H1 (cell line): ENCODE data around the gene GABARAPL1. TPM values are rescaled to one million over a fixed set of nuclear protein-coding genes. Genes with fewer than 3 reads are reported as not detected.

ENCODE experiments used
- CTCF ChIA-PET: fragments of 300-600 bp; sonication (Branson Sonifier 250); formaldehyde crosslinking; loops from one replicate; lab custom pipeline; 2021; ENCODE audit not compliant: partially characterized antibody; lab: Charles Lee
- POLR2A ChIA-PET: fragments of 300-600 bp; sonication (Branson Sonifier 250); formaldehyde crosslinking; loops from one replicate; lab custom pipeline; 2021; ENCODE audit warnings: inconsistent platforms; ENCODE audit not compliant: partially characterized antibody; lab: Charles Lee
- DNase-seq, 2 experiments: peaks; one replicate each; pipeline versions ENCODE4 v3.0.0 to v3.0.0-alpha.2; 2010 to 2022; ENCODE audit warnings: low spot score in 2 of 2, low read depth in 1 of 2, mixed read lengths in 1 of 2
- FAIRE-seq: peaks from 2 replicates; lab custom pipeline; 2011; peaks lifted over from hg19 to GRCh38; lab: Jason Lieb, UNC
- H2AFZ ChIP-seq: 2 replicates; pipeline ENCODE4 v1.8.1; 2012; ENCODE audit warnings: low read length, inconsistent platforms
- H2AK5ac ChIP-seq: 2 replicates; pipeline ENCODE4 v1.6.1; 2013; ENCODE audit warnings: low read depth, low read length
- H2BK120ac ChIP-seq: replicated peaks from 2 replicates; pipeline ENCODE3; 2013; ENCODE audit warnings: low read depth, low read length, inconsistent platforms
- H2BK12ac ChIP-seq: 2 replicates; pipeline ENCODE4 v1.6.1; 2013; ENCODE audit warnings: low read depth, low read length
- H2BK15ac ChIP-seq: 2 replicates; pipeline ENCODE4 v1.6.1; 2013; ENCODE audit warnings: low read length
- H2BK20ac ChIP-seq: 2 replicates; pipeline ENCODE4 v1.6.1; 2013; ENCODE audit warnings: low read length
- H2BK5ac ChIP-seq: 2 replicates; pipeline ENCODE4 v1.6.1; 2013; ENCODE audit warnings: low read depth, low read length
- H3K14ac ChIP-seq: 2 replicates; pipeline ENCODE4 v1.6.1; 2013; ENCODE audit warnings: inconsistent platforms; ENCODE audit not compliant: insufficient read length
- H3K18ac ChIP-seq: 2 replicates; pipeline ENCODE4 v1.6.1; 2013; ENCODE audit warnings: low read length; ENCODE audit errors: extremely low read depth
- H3K23ac ChIP-seq: 2 replicates; pipeline ENCODE4 v1.6.1; 2013; ENCODE audit warnings: inconsistent platforms; ENCODE audit not compliant: insufficient read length
- H3K23me2 ChIP-seq: 2 replicates; pipeline ENCODE4 v1.6.1; 2013; ENCODE audit warnings: low read depth, low read length
- H3K27ac ChIP-seq: 2 replicates; pipeline ENCODE4 v1.6.1; 2011; ENCODE audit warnings: low read depth, low read length, inconsistent platforms
- H3K27me3 ChIP-seq, 4 experiments: replicated peaks in 1 of 4; 1 replicate in 1 of 4; 2 replicates in 3 of 4; pipeline versions ENCODE4 v1.6.1 to v1.8.1; 2011 to 2013; ENCODE audit warnings: low read length in 3 of 4, mild to moderate bottlenecking in 3 of 4, inconsistent platforms in 2 of 4, mixed read lengths in 2 of 4, moderate library complexity in 1 of 4; ENCODE audit not compliant: control insufficient read depth in 3 of 4, insufficient read depth in 3 of 4; ENCODE audit errors: extremely low read depth in 1 of 4
- H3K36me3 ChIP-seq, 4 experiments: 2 replicates each; pipeline versions ENCODE4 v1.6.1 to v1.8.1; 2011 to 2013; ENCODE audit warnings: mild to moderate bottlenecking in 4 of 4, low read length in 3 of 4, moderate library complexity in 2 of 4, control low read depth in 1 of 4, inconsistent platforms in 1 of 4; ENCODE audit not compliant: insufficient read depth in 4 of 4, control insufficient read depth in 2 of 4
- H3K4ac ChIP-seq: replicated peaks from 2 replicates; pipeline ENCODE3; 2013; ENCODE audit warnings: low read length, low read depth, mixed read lengths, inconsistent platforms; ENCODE audit not compliant: insufficient read length
- H3K4me1 ChIP-seq, 4 experiments: replicated peaks in 1 of 4; 1 replicate in 1 of 4; 2 replicates in 3 of 4; pipeline versions ENCODE4 v1.6.1 to v1.8.1; 2011 to 2013; ENCODE audit warnings: low read length in 3 of 4, inconsistent platforms in 2 of 4, mixed read lengths in 1 of 4; ENCODE audit not compliant: insufficient read depth in 4 of 4, control insufficient read depth in 3 of 4
- H3K4me2 ChIP-seq, 2 experiments: 2 replicates each; pipeline versions ENCODE4 v1.6.1 to v1.8.1; 2011 to 2013; ENCODE audit warnings: low read depth in 2 of 2, low read length in 2 of 2, control low read depth in 1 of 2, inconsistent platforms in 1 of 2, mild to moderate bottlenecking in 1 of 2; ENCODE audit not compliant: insufficient read depth in 1 of 2
- H3K4me3 ChIP-seq, 4 experiments: fragments of 200-600, 300-600 bp in 1 of 4; sonication (generic), shearing (Covaris generic), sonication (Bioruptor Twin) in 1 of 4; 2 replicates each; pipeline versions ENCODE4 v1.5.1 to v1.8.1; 2011 to 2016; ENCODE audit warnings: low read length in 4 of 4, low read depth in 3 of 4, control low read depth in 2 of 4, inconsistent platforms in 2 of 4, mild to moderate bottlenecking in 2 of 4, mixed read lengths in 1 of 4, moderate library complexity in 1 of 4; ENCODE audit not compliant: insufficient read depth in 2 of 4; ENCODE audit errors: extremely low read depth in 1 of 4
- H3K56ac ChIP-seq: replicated peaks from 2 replicates; pipeline ENCODE3; 2013; ENCODE audit warnings: low read depth, mild to moderate bottlenecking, mixed read lengths, low read length, inconsistent platforms; ENCODE audit not compliant: insufficient read length
- H3K79me1 ChIP-seq: 2 replicates; pipeline ENCODE4 v1.6.1; 2013; ENCODE audit warnings: low read depth, low read length, control low read depth
- H3K79me2 ChIP-seq, 2 experiments: 2 replicates each; pipeline versions ENCODE4 v1.6.1 to v1.8.1; 2012 to 2013; ENCODE audit warnings: low read length in 2 of 2, mild to moderate bottlenecking in 2 of 2, inconsistent platforms in 1 of 2; ENCODE audit not compliant: insufficient read depth in 2 of 2, control insufficient read depth in 1 of 2
- H3K9ac ChIP-seq, 4 experiments: replicated peaks in 1 of 4; 1 replicate in 1 of 4; 2 replicates in 3 of 4; pipeline versions ENCODE4 v1.6.1 to v1.8.1; 2011 to 2013; ENCODE audit warnings: low read depth in 3 of 4, low read length in 3 of 4, control low read depth in 2 of 4, mild to moderate bottlenecking in 2 of 4, moderate library complexity in 2 of 4, inconsistent platforms in 1 of 4; ENCODE audit errors: extremely low read depth in 1 of 4
- H3K9me3 ChIP-seq, 2 experiments: 2 replicates each; pipeline versions ENCODE4 v1.6.1 to v1.8.1; 2012 to 2013; ENCODE audit warnings: mild to moderate bottlenecking in 2 of 2, moderate library complexity in 2 of 2, control low read depth in 1 of 2, inconsistent platforms in 1 of 2, low read depth in 1 of 2, low read length in 1 of 2, mixed read lengths in 1 of 2; ENCODE audit not compliant: insufficient read depth in 2 of 2
- H4K20me1 ChIP-seq, 2 experiments: replicated peaks in 1 of 2; 2 replicates each; pipeline versions ENCODE3 to v1.8.1; 2011 to 2013; ENCODE audit warnings: inconsistent platforms in 2 of 2, low read length in 2 of 2, mild to moderate bottlenecking in 1 of 2; ENCODE audit not compliant: insufficient read depth in 2 of 2, control insufficient read depth in 1 of 2
- H4K5ac ChIP-seq: 2 replicates; pipeline ENCODE4 v1.6.1; 2013; ENCODE audit warnings: low read length, low read depth, mixed read lengths, inconsistent platforms; ENCODE audit not compliant: insufficient read length
- H4K8ac ChIP-seq: 2 replicates; pipeline ENCODE4 v1.8.0; 2013; ENCODE audit warnings: mild to moderate bottlenecking, moderate library complexity, low read length, inconsistent platforms; ENCODE audit not compliant: insufficient read depth; ENCODE audit errors: extremely low read depth
- H4K91ac ChIP-seq: replicated peaks from 2 replicates; pipeline ENCODE3; 2013; ENCODE audit warnings: low read length, mixed read lengths, inconsistent platforms; ENCODE audit not compliant: insufficient read length
- BRCA1 ChIP-seq: IDR thresholded peaks from 2 replicates; pipeline ENCODE4 v1.6.1; 2012; ENCODE audit warnings: low read depth, low read length, improper control_type of control experiment
- CBX8 ChIP-seq: fragments of 300-800, 300-1000 bp; sonication (generic); IDR thresholded peaks from 2 replicates; pipeline ENCODE4 v1.7.1; 2016; ENCODE audit warnings: low read depth, low read length, borderline replicate concordance
- CHD2 ChIP-seq: IDR thresholded peaks from 2 replicates; pipeline ENCODE4 v1.6.1; 2012; ENCODE audit warnings: low read length, improper control_type of control experiment
- CTCF ChIP-seq, 3 experiments: IDR thresholded peaks; 1 replicate in 2 of 3; 2 replicates in 1 of 3; pipeline versions ENCODE4 v1.5.1 to v1.6.1; 2011; ENCODE audit warnings: low read length in 3 of 3, mild to moderate bottlenecking in 3 of 3, inconsistent platforms in 2 of 3, low read depth in 1 of 3, moderate library complexity in 1 of 3; ENCODE audit not compliant: insufficient read depth in 1 of 3; ENCODE audit errors: control extremely low read depth in 1 of 3
- EGR1 ChIP-seq: IDR thresholded peaks from 2 replicates; pipeline ENCODE4 v1.6.1; 2011; ENCODE audit warnings: low read depth, low read length, borderline replicate concordance
- EZH2 ChIP-seq: fragments of 200-600 bp; sonication (generic); IDR thresholded peaks from 2 replicates; pipeline ENCODE4 v1.7.1; 2012; ENCODE audit warnings: low read depth, mild to moderate bottlenecking, moderate library complexity, low read length, inconsistent platforms; ENCODE audit not compliant: severe bottlenecking
- GABPA ChIP-seq: IDR thresholded peaks from 2 replicates; pipeline ENCODE4 v1.6.1; 2011; ENCODE audit warnings: mild to moderate bottlenecking, low read length, moderate library complexity, borderline replicate concordance; ENCODE audit not compliant: insufficient read depth
- HDAC6 ChIP-seq: IDR thresholded peaks from one replicate; pipeline ENCODE4 v1.7.1; 2012; ENCODE audit warnings: low read depth, mild to moderate bottlenecking, inconsistent platforms, low read length, moderate library complexity
- RXRA ChIP-seq: IDR thresholded peaks from 2 replicates; pipeline ENCODE4 v1.6.1; 2011; ENCODE audit warnings: low read depth, mild to moderate bottlenecking, low read length, moderate library complexity; ENCODE audit not compliant: insufficient read depth
- SIRT6 ChIP-seq: IDR thresholded peaks from one replicate; pipeline ENCODE4 v1.7.1; 2012; ENCODE audit warnings: low read length, inconsistent platforms
- TAF7 ChIP-seq: optimal IDR thresholded peaks from 2 replicates; pipeline ENCODE3; 2011; ENCODE audit warnings: low read depth, mild to moderate bottlenecking, inconsistent platforms, low read length, moderate library complexity, borderline replicate concordance
- TCF12 ChIP-seq: IDR thresholded peaks from 2 replicates; pipeline ENCODE4 v1.6.1; 2011; ENCODE audit warnings: low read depth, mild to moderate bottlenecking, low read length
- WGBS, 2 experiments: shearing (Covaris generic) in 1 of 2; methylation state at CpG; one replicate each; pipeline versions ENCODE4 v1.1.6 to v1.1.7; 2013 to 2015; ENCODE audit warnings: low lambda C conversion rate in 2 of 2, mixed read lengths in 2 of 2, inconsistent platforms in 1 of 2, low coverage in 1 of 2, missing lambda C conversion rate in 1 of 2; ENCODE audit not compliant: insufficient replicate concordance in 2 of 2, insufficient coverage in 1 of 2, insufficient read length in 1 of 2; ENCODE audit errors: extremely low coverage in 1 of 2, missing lambda C conversion rate in 1 of 2; 5-methylcytosine and 5-hydroxymethylcytosine counted together
- polyA plus RNA-seq, 7 experiments: library from polyadenylated mRNA; depleted of rRNA in 3 of 7; stranded (reverse) in 5 of 7; unstranded in 2 of 7; fragments of >200 nt in 5 of 7; fragments of 200-250 nt in 2 of 7; gene quantifications; 1 replicate in 5 of 7; 2 replicates in 1 of 7; 4 replicates in 1 of 7; pipeline versions ENCODE4 v1.2.1 to v1.2.3, GENCODE V29; 2011 to 2013; ENCODE audit warnings: missing spikeins in 2 of 7, mixed read lengths in 2 of 7
- total RNA-seq: library from RNA; stranded (reverse); fragmentation: NEBNext Ultra II Directional; extraction: Animal tissue kit (Norgen Biotek cat#: 25700); gene quantifications from 2 replicates; pipeline ENCODE4 v1.2.1, GENCODE V29; 2021

GABARAPL1 gene
- total and polyA plus RNA-seq, 2 of the 8 experiments (the other 6 are each of a cell fraction or from before 2014, with no cell fraction given), result 56.1 to 87.9 TPM

DNA sequence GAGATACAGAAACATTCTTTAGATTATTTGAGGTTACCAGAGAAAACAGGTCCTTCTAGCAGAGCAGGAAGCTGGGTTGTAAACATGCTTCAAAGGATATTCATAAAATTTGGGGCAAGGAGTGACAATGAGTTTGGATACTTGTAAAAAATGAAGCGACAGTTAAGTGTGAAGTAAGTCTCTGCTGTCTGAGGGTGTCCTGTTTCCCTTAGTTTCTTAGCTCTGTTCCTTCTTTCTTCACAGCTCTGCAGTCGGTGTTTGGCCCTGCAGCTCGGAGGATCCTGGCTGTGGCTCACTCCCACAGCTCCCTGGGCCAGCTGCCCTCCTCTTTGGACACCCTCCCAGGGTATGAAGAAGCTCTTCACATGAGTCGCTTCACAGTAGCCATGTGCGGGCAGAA lies 23.0 kb upstream of the GABARAPL1 start:
- WGBS, 2 experiments, result 89% methylated on average over 5 of the region's 5 CpGs; no CpG with 5 or more reads in 1 of the 2 experiments
- Histone ChIP-seq H4K8ac (no peak overlapping the region), H2AK5ac (no peak overlapping the region), H3K23me2 (no peaks in the 10 kb centered on the region), H2BK5ac (no peak overlapping the region), H3K27me3 (no peaks in the 10 kb centered on the region), H3K36me3 (no peaks in the 10 kb centered on the region), H2BK120ac (no peak overlapping the region), H3K27ac (no peak overlapping the region), H2BK12ac (no peak overlapping the region), H4K20me1 (no peaks in the 10 kb centered on the region), H3K79me2 (no peaks in the 10 kb centered on the region), H4K91ac (no peak overlapping the region), H3K4me2 (no peak overlapping the region), H3K9me3 (no peaks in the 10 kb centered on the region), H3K14ac (no peak overlapping the region), H3K79me1 (no peaks in the 10 kb centered on the region), H3K9ac (no peak overlapping the region), H3K4ac (no peak overlapping the region), H3K23ac (no peak overlapping the region), H3K4me1 (0 out of 7 replicates have a peak, but pooled peaks cover 0 to 2% (median 0%) of the 10 kb centered on the region in 4 experiments), H3K18ac (no peak overlapping the region), H4K5ac (no peak overlapping the region), H2AFZ (peak overlapping the region; percentile 56; the same call in 1 of the 2 replicates), H3K56ac (no peak overlapping the region), H2BK15ac (no peak overlapping the region), H2BK20ac (no peak overlapping the region), H3K4me3 (no peak overlapping the region)
- ChIA-PET CTCF (interaction anchor here (0.6 to 3.0 kb wide), 9 partner anchors 13 to 294 kb away, joined by 3 to 36 read pairs (median 4); no protein-coding TSS in a partner anchor), POLR2A (interaction anchor here (1.0 kb wide), 1 partner anchor 37 kb away, joined by 4 read pairs; no protein-coding TSS in a partner anchor)
- FAIRE-seq (no peak), DNase-seq (no peak)
- TF ChIP-seq CHD2 (no peak), CTCF (IDR thresholded peaks at IDR 0.05; ENCODE audit: control extremely low read depth in 1 of 3, insufficient read depth in 1 of 3, low read depth in 1 of 3, low read length in 3 of 3) (no peak), TAF7 (no peak), GABPA (no peak), SIRT6 (no peak), RXRA (no peak), HDAC6 (no peak), BRCA1 (no peak), TCF12 (no peak), EGR1 (no peak), CBX8 (no peak), EZH2 (no peak)
